ENCODE results near the gene PCDHA9.
"Not testable (repeated sequence)": the region's sequence is repeated elsewhere in the genome, so short reads cannot be mapped to it uniquely, and the experiment has no call there.

Gene PCDHA9

DNA sequence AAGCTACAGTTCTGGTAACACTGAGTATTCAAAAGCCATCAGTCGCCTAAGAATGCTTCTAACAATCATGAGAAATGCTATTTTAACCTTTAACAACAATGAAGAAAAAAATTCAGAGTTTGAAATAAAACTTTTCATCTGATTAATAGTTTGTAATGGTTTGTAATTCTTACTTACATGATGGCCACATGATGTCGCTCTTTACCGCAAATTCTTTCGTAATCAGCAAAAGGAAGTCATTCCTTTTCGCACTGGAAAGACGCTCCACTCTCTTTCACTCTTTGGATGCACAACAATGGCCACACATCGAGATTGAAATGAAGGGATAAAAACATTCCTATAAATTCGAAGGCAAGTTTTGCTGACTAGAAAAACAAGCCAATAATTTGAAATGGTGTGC is 14.2 kb upstream of the PCDHA9 start, which contains the start of gene PCDHA7:
PCDHA7 (plus strand) TSS at position 277 of the 400 bp plus-strand sequence; CDS start at position 392, 115 bp downstream.
- TF ChIP-seq, protein P1, sequence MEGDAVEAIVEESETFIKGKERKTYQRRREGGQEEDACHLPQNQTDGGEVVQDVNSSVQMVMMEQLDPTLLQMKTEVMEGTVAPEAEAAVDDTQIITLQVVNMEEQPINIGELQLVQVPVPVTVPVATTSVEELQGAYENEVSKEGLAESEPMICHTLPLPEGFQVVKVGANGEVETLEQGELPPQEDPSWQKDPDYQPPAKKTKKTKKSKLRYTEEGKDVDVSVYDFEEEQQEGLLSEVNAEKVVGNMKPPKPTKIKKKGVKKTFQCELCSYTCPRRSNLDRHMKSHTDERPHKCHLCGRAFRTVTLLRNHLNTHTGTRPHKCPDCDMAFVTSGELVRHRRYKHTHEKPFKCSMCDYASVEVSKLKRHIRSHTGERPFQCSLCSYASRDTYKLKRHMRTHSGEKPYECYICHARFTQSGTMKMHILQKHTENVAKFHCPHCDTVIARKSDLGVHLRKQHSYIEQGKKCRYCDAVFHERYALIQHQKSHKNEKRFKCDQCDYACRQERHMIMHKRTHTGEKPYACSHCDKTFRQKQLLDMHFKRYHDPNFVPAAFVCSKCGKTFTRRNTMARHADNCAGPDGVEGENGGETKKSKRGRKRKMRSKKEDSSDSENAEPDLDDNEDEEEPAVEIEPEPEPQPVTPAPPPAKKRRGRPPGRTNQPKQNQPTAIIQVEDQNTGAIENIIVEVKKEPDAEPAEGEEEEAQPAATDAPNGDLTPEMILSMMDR (IDR thresholded peaks at IDR 0.05; ENCODE audit: extremely low read depth, missing control alignments) = no peak
- DNase-seq (ENCODE audit: low spot score) = no peak

DNA sequence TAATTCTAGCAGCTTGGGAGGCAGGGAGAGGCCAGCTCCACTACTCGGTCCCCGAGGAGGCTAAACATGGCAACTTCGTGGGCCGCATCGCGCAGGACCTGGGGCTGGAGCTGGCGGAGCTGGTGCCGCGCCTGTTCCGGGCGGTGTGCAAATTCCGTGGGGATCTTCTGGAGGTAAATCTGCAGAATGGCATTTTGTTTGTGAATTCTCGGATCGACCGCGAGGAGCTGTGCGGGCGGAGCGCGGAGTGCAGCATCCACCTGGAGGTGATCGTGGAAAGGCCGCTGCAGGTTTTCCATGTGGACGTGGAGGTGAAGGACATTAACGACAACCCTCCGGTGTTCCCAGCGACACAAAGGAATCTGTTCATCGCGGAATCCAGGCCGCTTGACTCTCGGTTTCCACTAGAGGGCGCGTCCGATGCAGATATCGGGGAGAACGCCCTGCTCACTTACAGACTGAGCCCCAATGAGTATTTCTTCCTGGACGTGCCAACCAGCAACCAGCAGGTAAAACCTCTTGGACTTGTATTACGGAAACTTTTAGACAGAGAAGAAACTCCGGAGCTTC is 13.7 kb upstream of the PCDHA9 start:
- DNase-seq (ENCODE audit: low spot score) = not testable (repeated sequence)

DNA sequence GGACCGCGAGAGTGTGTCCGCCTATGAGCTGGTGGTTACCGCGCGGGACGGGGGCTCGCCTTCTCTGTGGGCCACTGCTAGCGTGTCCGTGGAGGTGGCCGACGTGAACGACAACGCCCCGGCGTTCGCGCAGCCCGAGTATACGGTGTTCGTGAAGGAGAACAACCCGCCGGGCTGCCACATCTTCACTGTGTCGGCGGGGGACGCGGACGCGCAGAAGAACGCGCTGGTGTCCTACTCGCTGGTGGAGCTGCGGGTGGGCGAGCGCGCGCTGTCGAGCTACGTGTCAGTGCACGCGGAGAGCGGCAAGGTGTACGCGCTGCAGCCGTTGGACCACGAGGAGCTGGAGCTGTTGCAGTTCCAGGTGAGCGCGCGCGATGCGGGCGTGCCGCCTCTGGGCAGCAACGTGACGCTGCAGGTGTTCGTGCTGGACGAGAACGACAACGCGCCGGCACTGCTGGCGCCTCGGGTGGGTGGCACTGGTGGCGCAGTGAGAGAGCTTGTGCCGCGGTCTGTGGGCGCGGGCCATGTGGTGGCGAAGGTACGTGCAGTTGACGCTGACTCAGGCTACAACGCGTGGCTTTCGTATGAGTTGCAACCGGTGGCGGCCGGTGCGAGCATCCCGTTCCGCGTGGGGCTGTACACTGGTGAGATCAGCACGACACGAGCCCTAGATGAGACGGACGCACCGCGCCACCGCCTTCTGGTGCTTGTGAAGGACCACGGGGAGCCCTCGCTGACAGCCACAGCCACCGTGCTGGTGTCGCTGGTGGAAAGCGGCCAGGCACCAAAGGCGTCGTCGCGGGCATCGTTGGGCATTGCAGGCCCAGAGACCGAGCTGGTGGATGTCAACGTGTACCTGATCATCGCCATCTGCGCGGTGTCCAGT is 12.3 kb upstream of the PCDHA9 start:
- TF ChIP-seq, protein P1 (IDR thresholded peaks at IDR 0.05; ENCODE audit: extremely low read depth, missing control alignments) = no peak
- no peak for DNase-seq (ENCODE audit: low spot score)

DNA sequence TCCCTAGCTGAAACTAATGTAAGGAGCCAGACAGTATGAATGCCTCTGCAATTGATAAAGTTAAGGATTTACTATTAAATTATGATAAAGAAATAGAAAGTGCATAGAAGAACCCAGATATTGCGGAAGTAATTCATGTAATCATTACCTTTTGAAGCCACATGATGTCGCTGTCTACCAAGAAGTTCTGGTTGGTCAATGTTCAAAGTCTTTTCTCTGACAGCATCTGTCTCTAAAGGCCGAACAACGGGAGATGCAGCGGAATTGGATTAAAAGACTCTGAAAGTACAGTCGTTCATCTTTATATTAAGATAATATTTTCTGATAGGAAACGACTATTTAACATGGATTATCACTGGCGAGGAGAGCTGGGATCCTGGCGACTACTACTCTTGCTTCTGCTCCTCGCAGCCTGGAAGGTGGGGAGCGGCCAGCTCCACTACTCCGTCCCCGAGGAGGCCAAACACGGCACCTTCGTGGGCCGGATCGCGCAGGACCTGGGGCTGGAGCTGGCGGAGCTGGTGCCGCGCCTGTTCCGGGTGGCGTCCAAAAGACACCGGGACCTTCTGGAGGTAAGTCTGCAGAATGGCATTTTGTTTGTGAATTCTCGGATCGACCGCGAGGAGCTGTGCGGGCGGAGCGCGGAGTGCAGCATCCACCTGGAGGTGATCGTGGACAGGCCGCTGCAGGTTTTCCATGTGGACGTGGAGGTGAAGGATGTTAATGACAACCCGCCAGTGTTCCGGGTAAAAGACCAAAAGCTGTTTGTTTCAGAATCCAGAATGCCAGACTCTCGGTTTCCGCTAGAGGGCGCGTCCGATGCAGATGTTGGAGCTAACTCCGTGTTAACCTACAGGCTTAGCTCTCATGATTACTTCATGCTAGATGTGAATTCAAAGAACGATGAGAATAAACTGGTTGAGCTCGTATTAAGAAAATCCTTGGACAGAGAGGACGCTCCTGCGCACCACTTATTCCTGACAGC is 6.9 kb upstream of the PCDHA9 start, which contains the start of gene PCDHA8:
PCDHA8 (plus strand) TSS at position 210 of the 985 bp plus-strand sequence; CDS start at position 345, 135 bp downstream.
- DNase-seq (ENCODE audit: low spot score) = no peak

DNA sequence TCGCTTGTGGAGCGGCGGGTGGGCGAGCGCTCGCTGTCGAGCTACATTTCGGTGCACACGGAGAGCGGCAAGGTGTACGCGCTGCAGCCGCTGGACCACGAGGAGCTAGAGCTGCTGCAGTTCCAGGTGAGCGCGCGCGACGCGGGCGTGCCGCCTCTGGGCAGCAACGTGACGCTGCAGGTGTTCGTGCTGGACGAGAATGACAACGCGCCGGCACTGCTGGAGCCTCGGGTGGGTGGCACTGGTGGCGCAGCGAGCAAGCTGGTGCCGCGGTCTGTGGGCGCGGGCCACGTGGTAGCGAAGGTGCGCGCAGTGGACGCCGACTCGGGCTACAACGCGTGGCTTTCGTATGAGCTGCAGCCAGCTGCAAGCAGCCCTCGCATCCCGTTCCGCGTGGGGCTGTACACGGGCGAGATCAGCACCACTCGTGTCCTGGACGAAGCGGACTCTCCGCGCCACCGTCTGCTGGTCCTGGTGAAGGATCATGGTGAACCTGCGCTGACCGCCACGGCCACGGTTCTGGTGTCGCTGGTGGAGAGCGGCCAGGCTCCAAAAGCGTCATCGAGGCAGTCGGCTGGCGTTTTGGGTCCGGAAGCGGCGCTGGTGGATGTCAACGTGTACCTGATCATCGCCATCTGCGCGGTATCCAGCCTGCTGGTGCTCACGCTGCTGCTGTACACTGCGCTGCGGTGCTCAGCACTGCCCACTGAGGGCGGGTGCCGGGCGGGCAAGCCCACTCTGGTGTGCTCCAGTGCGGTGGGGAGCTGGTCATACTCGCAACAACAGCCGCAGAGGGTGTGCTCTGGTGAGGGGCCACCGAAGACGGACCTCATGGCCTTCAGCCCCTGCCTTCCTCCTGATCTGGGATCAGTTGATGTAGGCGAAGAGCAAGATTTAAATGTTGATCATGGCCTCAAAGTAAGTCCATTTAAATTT is 5.1 kb upstream of the PCDHA9 start:
- TF ChIP-seq, protein P1 (IDR thresholded peaks at IDR 0.05; ENCODE audit: extremely low read depth, missing control alignments) = no peak
- DNase-seq (ENCODE audit: low spot score) = no peak

More for the DNA sequence above, 6.9 kb upstream of the PCDHA9 start, which contains the start of gene PCDHA8:
- TF ChIP-seq, protein P1 (IDR thresholded peaks at IDR 0.05; ENCODE audit: extremely low read depth, missing control alignments) = no peak

DNA sequence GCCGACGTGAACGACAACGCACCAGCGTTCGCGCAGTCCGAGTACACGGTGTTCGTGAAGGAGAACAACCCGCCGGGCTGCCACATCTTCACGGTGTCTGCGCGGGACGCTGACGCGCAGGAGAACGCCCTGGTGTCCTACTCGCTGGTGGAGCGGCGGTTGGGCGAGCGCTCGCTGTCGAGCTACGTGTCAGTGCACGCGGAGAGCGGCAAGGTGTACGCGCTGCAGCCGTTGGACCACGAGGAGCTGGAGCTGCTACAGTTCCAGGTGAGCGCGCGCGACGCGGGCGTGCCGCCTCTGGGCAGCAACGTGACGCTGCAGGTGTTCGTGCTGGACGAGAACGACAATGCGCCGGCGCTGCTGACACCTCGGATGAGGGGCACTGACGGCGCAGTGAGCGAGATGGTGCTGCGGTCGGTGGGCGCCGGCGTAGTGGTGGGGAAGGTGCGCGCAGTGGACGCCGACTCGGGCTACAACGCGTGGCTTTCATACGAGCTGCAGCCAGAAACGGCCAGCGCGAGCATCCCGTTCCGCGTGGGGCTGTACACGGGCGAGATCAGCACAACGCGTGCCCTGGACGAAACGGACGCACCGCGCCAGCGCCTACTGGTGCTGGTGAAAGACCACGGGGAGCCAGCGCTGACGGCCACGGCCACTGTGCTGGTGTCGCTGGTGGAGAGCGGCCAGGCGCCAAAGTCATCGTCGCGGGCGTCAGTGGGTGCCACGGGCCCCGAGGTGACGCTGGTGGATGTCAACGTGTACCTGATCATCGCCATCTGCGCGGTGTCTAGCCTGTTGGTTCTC is 1.9 kb downstream of the PCDHA9 start:
- not testable (repeated sequence) for DNase-seq (ENCODE audit: low spot score)

Data from GM20000 (cell line).